Fibroblast of the aortic adventitia (primary cell): Measurements from ENCODE around the gene BIN2. TPM values are rescaled to one million over a fixed set of nuclear protein-coding genes. Genes with fewer than 3 reads are reported as not detected.
"Not testable (repeated sequence)": the region's sequence is repeated elsewhere in the genome, so short reads cannot be mapped to it uniquely, and the experiment has no call there.

Experiments
- DNase-seq: peaks from one replicate; pipeline ENCODE4 v3.0.0-alpha.2; 2010; ENCODE audit warnings: low read depth
- H3K4me3 ChIP-seq: 2 replicates; pipeline ENCODE4 v1.5.1; 2011; ENCODE audit warnings: low read depth, mild to moderate bottlenecking, control low read depth, low read length, moderate library complexity
- CTCF ChIP-seq: IDR thresholded peaks from 2 replicates; pipeline ENCODE4 v1.5.1; 2011; ENCODE audit warnings: mild to moderate bottlenecking, low read length, control low read depth, inconsistent platforms; ENCODE audit not compliant: insufficient read depth
- total RNA-seq: library from RNA; depleted of rRNA; stranded (reverse); fragments of >200 nt; gene quantifications from 2 replicates; pipeline ENCODE4 v1.2.3, GENCODE V29; 2012; ENCODE audit warnings: low replicate concordance

Gene BIN2
- total RNA-seq, 1 donor = under 0.01 TPM

- no peak for TF ChIP-seq CTCF
- H3K4me3 ChIP-seq = peak within 1 kb of the TSS; percentile 76
- DNase-seq = peak; percentile 26
These were observed 53.7 kb downstream of the BIN2 start, which contains the start of gene SMAGP for GRCh38 chr12:51270067-51270950. TSS of gene SMAGP (minus strand) at chr12:51270415. CDS start at chr12:51269278, 1,137 bp downstream.

GRCh38 chr12:51269174-51270066 is 54.6 kb downstream of the BIN2 start:
- peak; percentile 44 for TF ChIP-seq CTCF
- H3K4me3 ChIP-seq = peak overlapping the region; percentile 76
- peak; percentile 49 for DNase-seq

- no peak for TF ChIP-seq CTCF
- DNase-seq = no peak
These were observed 59.0 kb downstream of the BIN2 start for GRCh38 chr12:51265024-51265423.

GRCh38 chr12:51264297-51264696 is 59.7 kb downstream of the BIN2 start:
- no peak for DNase-seq
- no peak overlapping the region for H3K4me3 ChIP-seq
- TF ChIP-seq CTCF = no peak

More at GRCh38 chr12:51265024-51265423, 59.0 kb downstream of the BIN2 start:
- no peak overlapping the region for H3K4me3 ChIP-seq

- no peak overlapping the region for H3K4me3 ChIP-seq
- DNase-seq = no peak
- no peak for TF ChIP-seq CTCF
These were observed 60.6 kb downstream of the BIN2 start for GRCh38 chr12:51263341-51263740.

- peak; percentile 45 for DNase-seq
- H3K4me3 ChIP-seq = no peak overlapping the region
- no peak for TF ChIP-seq CTCF
These were observed 61.2 kb downstream of the BIN2 start for GRCh38 chr12:51262758-51263177.

GRCh38 chr12:51259600-51259999 is 64.4 kb downstream of the BIN2 start:
- H3K4me3 ChIP-seq, DNase-seq: not testable (repeated sequence)
